Stimulated activated CD4-positive, alpha-beta T cell treated with anti-CD3 and anti-CD28 coated beads, TNF-alpha, amount 100 ng/mL, for 24 hours (primary cell): ENCODE results near the gene CARMIL1.
"Not testable (repeated sequence)": the region's sequence is repeated elsewhere in the genome, so short reads cannot be mapped to it uniquely, and the experiment has no call there.

ENCODE experiments used
- DNase-seq, 3 experiments: peaks; one replicate each; pipeline ENCODE4 v3.0.0-alpha.2; 2020; ENCODE audit warnings: low read depth in 3 of 3

CARMIL1 gene

GRCh38 chr6:25441663-25442270 lies 162.6 kb downstream of the CARMIL1 start:
- no peak for DNase-seq

GRCh38 chr6:25442898-25443297 lies 163.7 kb downstream of the CARMIL1 start:
- DNase-seq, result no peak

- DNase-seq, result not testable (repeated sequence)
These were observed 165.3 kb downstream of the CARMIL1 start for GRCh38 chr6:25444521-25444920.

- DNase-seq, result no peak
These were observed 167.8 kb downstream of the CARMIL1 start for GRCh38 chr6:25446830-25447569.

- DNase-seq, result no peak
These were observed 168.4 kb downstream of the CARMIL1 start for GRCh38 chr6:25447570-25447929.

- DNase-seq, result no peak
These were observed 169.9 kb downstream of the CARMIL1 start for GRCh38 chr6:25448965-25449538.

- DNase-seq, result no peak
These were observed 170.6 kb downstream of the CARMIL1 start for GRCh38 chr6:25449774-25450173.

GRCh38 chr6:25450469-25451198 lies 171.5 kb downstream of the CARMIL1 start:
- DNase-seq, result no peak

- no peak for DNase-seq
These were observed 172.9 kb downstream of the CARMIL1 start for GRCh38 chr6:25452031-25452430.

GRCh38 chr6:25453288-25453687 lies 174.1 kb downstream of the CARMIL1 start:
- DNase-seq, result no peak

GRCh38 chr6:25454136-25454535 lies 175.0 kb downstream of the CARMIL1 start:
- DNase-seq, result no peak

GRCh38 chr6:25456249-25457040 lies 177.3 kb downstream of the CARMIL1 start:
- no peak for DNase-seq

- DNase-seq, result no peak
These were observed 178.3 kb downstream of the CARMIL1 start for GRCh38 chr6:25457516-25457915.

- peak in 1 of 3 experiments; percentile 5 for DNase-seq
These were observed 179.3 kb downstream of the CARMIL1 start for GRCh38 chr6:25458485-25458884.

GRCh38 chr6:25462235-25462897 lies 183.2 kb downstream of the CARMIL1 start:
- DNase-seq, result no peak

GRCh38 chr6:25463441-25463840 lies 184.3 kb downstream of the CARMIL1 start:
- no peak for DNase-seq

GRCh38 chr6:25464225-25464624 lies 185.1 kb downstream of the CARMIL1 start:
- no peak for DNase-seq

GRCh38 chr6:25465941-25466340 lies 186.8 kb downstream of the CARMIL1 start:
- no peak for DNase-seq

- no peak for DNase-seq
These were observed 189.7 kb downstream of the CARMIL1 start for GRCh38 chr6:25468881-25469280.

GRCh38 chr6:25469797-25470388 lies 190.7 kb downstream of the CARMIL1 start:
- no peak for DNase-seq

GRCh38 chr6:25472306-25472705 lies 193.1 kb downstream of the CARMIL1 start:
- DNase-seq, result no peak
